ENCODE data around the gene EBF3.

- TF ChIP-seq POLR2AphosphoS5 (IDR thresholded peaks at IDR 0.05; ENCODE audit: low read depth, low read length) (no peak), POLR2A (IDR thresholded peaks at IDR 0.05; ENCODE audit: low read depth, low read length) (no peak), TAF1 (IDR thresholded peaks at IDR 0.05; ENCODE audit: borderline replicate concordance, low read depth, low read length) (no peak)
These were observed 44.7 kb downstream of the EBF3 start for GRCh38 chr10:129919358-129919757.

Data from GM12892 (cell line).